Hepatocyte (in vitro differentiated cells): Measurements from ENCODE around the gene SELE.

Source experiments
- CTCF ChIP-seq: fragments of 200-600 bp; sonication (generic); IDR thresholded peaks from 2 replicates; pipeline ENCODE4 v1.5.1; 2016; ENCODE audit warnings: antibody characterized with exemption, mild to moderate bottlenecking; ENCODE audit not compliant: poor library complexity
- EZH2 ChIP-seq: fragments of 200-600 bp; sonication (generic); IDR thresholded peaks from 2 replicates; pipeline ENCODE4 v1.6.1; 2016; ENCODE audit warnings: antibody characterized with exemption, mild to moderate bottlenecking, borderline replicate concordance
- EZH2phosphoT487 ChIP-seq: fragments of 200-600 bp; sonication (generic); IDR thresholded peaks from one replicate; pipeline ENCODE4 v1.6.1; 2018; ENCODE audit warnings: antibody characterized with exemption, mild to moderate bottlenecking, low read depth, moderate library complexity; ENCODE audit not compliant: unreplicated experiment, severe bottlenecking

GRCh38 chr1:169768161-169768560 is 34.3 kb upstream of the SELE start:
- TF ChIP-seq CTCF (no peak), EZH2 (no peak), EZH2phosphoT487 (no peak)
